Liver (tissue), 9 donors: ENCODE results near the gene CELF1. TPM values are rescaled to one million over a fixed set of nuclear protein-coding genes. Genes with fewer than 3 reads are reported as not detected.

Experiments used
- DNase-seq: peaks from one replicate; pipeline ENCODE4 v3.0.0-alpha.2; 2017; ENCODE audit warnings: low spot score
- H3K27ac ChIP-seq, 2 donors: one replicate each; pipeline ENCODE4 v1.7.0; 2013; ENCODE audit warnings: inconsistent platforms in 2 of 2, low read length in 2 of 2, control low read depth in 1 of 2, low read depth in 1 of 2, mild to moderate bottlenecking in 1 of 2
- H3K27me3 ChIP-seq, 4 donors: one replicate each; pipeline versions ENCODE4 v1.6.1 to v1.7.0; 2013; ENCODE audit warnings: low read length in 3 of 4, inconsistent platforms in 1 of 4, mild to moderate bottlenecking in 1 of 4, moderate library complexity in 1 of 4; ENCODE audit not compliant: control insufficient read depth in 4 of 4, insufficient read depth in 4 of 4
- H3K36me3 ChIP-seq, 4 donors: one replicate each; pipeline versions ENCODE4 v1.6.1 to v1.7.0; 2013; ENCODE audit warnings: low read length in 3 of 4, mild to moderate bottlenecking in 3 of 4, low read depth in 1 of 4, moderate library complexity in 1 of 4; ENCODE audit not compliant: control insufficient read depth in 4 of 4, insufficient read depth in 3 of 4
- H3K4me1 ChIP-seq, 4 donors: one replicate each; pipeline versions ENCODE4 v1.6.1 to v1.7.0; 2013; ENCODE audit warnings: low read length in 3 of 4, mild to moderate bottlenecking in 3 of 4, moderate library complexity in 1 of 4; ENCODE audit not compliant: control insufficient read depth in 4 of 4, insufficient read depth in 4 of 4
- H3K4me3 ChIP-seq, 3 donors: one replicate each; pipeline versions ENCODE4 v1.6.1 to v1.7.0; 2013; ENCODE audit warnings: low read length in 3 of 3, control low read depth in 1 of 3, low read depth in 1 of 3, mild to moderate bottlenecking in 1 of 3
- H3K9ac ChIP-seq, 2 donors: one replicate each; pipeline ENCODE4 v1.7.0; 2013; ENCODE audit warnings: low read length in 2 of 2, mild to moderate bottlenecking in 2 of 2, moderate library complexity in 2 of 2, control low read depth in 1 of 2, low read depth in 1 of 2
- H3K9me3 ChIP-seq, 4 donors: one replicate each; pipeline versions ENCODE4 v1.6.1 to v1.7.0; 2013; ENCODE audit warnings: low read length in 3 of 4; ENCODE audit not compliant: control insufficient read depth in 4 of 4
- EGR1 ChIP-seq, 2 donors: IDR thresholded peaks; 2 replicates each; pipeline ENCODE4 v1.6.1; 2016 to 2018; ENCODE audit warnings: antibody characterized with exemption in 2 of 2, low read depth in 2 of 2
- FOXA1 ChIP-seq: IDR thresholded peaks from 2 replicates; pipeline ENCODE4 v1.6.1; 2016; ENCODE audit warnings: antibody characterized with exemption
- FOXA2 ChIP-seq: IDR thresholded peaks from 2 replicates; pipeline ENCODE4 v1.6.1; 2016; ENCODE audit warnings: antibody characterized with exemption
- GABPA ChIP-seq, 2 donors: IDR thresholded peaks in 1 of 2; conservative IDR thresholded peaks in 1 of 2; 2 replicates each; pipeline ENCODE4 v1.6.1; 2016; ENCODE audit warnings: antibody characterized with exemption in 2 of 2, mild to moderate bottlenecking in 1 of 2, moderate library complexity in 1 of 2
- HNF4A ChIP-seq, 2 donors: conservative IDR thresholded peaks; 2 replicates each; pipeline ENCODE4 v1.6.1; 2016; ENCODE audit warnings: antibody characterized with exemption in 2 of 2, mild to moderate bottlenecking in 2 of 2
- HNF4G ChIP-seq: IDR thresholded peaks from 2 replicates; pipeline ENCODE4 v1.6.1; 2016; ENCODE audit warnings: antibody characterized with exemption
- JUND ChIP-seq, 2 donors: IDR thresholded peaks; 2 replicates each; pipeline ENCODE4 v1.6.1; 2016; ENCODE audit warnings: antibody characterized with exemption in 2 of 2
- NR2F2 ChIP-seq: IDR thresholded peaks from 2 replicates; pipeline ENCODE4 v1.6.1; 2016; ENCODE audit warnings: antibody characterized with exemption
- RAD21 ChIP-seq, 2 donors: IDR thresholded peaks; 2 replicates each; pipeline ENCODE4 v1.6.1; 2016; ENCODE audit warnings: antibody characterized with exemption in 2 of 2, mild to moderate bottlenecking in 2 of 2
- REST ChIP-seq: IDR thresholded peaks from 2 replicates; pipeline ENCODE4 v1.6.1; 2016; ENCODE audit warnings: antibody characterized with exemption, mild to moderate bottlenecking
- RXRA ChIP-seq, 2 donors: IDR thresholded peaks; 2 replicates each; pipeline ENCODE4 v1.6.1; 2017 to 2018; ENCODE audit warnings: antibody characterized with exemption in 2 of 2, mild to moderate bottlenecking in 1 of 2
- SP1 ChIP-seq: IDR thresholded peaks from 2 replicates; pipeline ENCODE4 v1.6.1; 2018; ENCODE audit warnings: antibody characterized with exemption, mild to moderate bottlenecking
- TAF1 ChIP-seq: conservative IDR thresholded peaks from 2 replicates; pipeline ENCODE4 v1.6.1; 2016; ENCODE audit warnings: antibody characterized with exemption, mild to moderate bottlenecking
- YY1 ChIP-seq: IDR thresholded peaks from 2 replicates; pipeline ENCODE4 v1.6.1; 2016; ENCODE audit warnings: antibody characterized with exemption, mild to moderate bottlenecking
- WGBS: extraction: QIAGEN DNeasy Blood & Tissue Kit; methylation state at CpG from one replicate; pipeline ENCODE4 v1.1.7; 2013; 5-methylcytosine and 5-hydroxymethylcytosine counted together
- polyA plus RNA-seq, 2 donors: library from polyadenylated mRNA; stranded (reverse) in 1 of 2; unstranded in 1 of 2; fragments of 200-250 nt in 1 of 2; fragments of >200 nt in 1 of 2; fragmentation: Nextera tagmentation in 1 of 2; extraction: Ambion mirVana in 1 of 2; gene quantifications; one replicate each; pipeline versions ENCODE4 v1.2.1 to v1.2.3, GENCODE V29; 2013 to 2015
- total RNA-seq, 2 donors: library from RNA; depleted of rRNA; stranded (reverse); fragments of >200 nt; gene quantifications; one replicate each; pipeline ENCODE4 v1.2.3, GENCODE V29; 2014
- TF ChIP-seq, protein P1 (sequence below): IDR thresholded peaks from 2 replicates; pipeline ENCODE4 v1.6.1; 2016; ENCODE audit warnings: antibody characterized with exemption
- TF ChIP-seq, protein P2 (sequence below): IDR thresholded peaks from 2 replicates; pipeline ENCODE4 v1.6.1; 2016; ENCODE audit warnings: antibody characterized with exemption
- TF ChIP-seq, protein P3 (sequence below): IDR thresholded peaks from 2 replicates; pipeline ENCODE4 v1.6.1; 2016; ENCODE audit warnings: antibody characterized with exemption
- TF ChIP-seq, protein P4 (sequence below): fragments of 150-350 bp; IDR thresholded peaks from 2 replicates; pipeline ENCODE4 v1.5.1; 2017; ENCODE audit warnings: improper control_type of control experiment, low read depth, low read length; ENCODE audit not compliant: missing input control
- donor health status: healthy.
- donor health status: healthy.
- donor health status: healthy.
- donor health status: healthy.
- donor health status: healthy.

The CELF1 gene
- total and polyA plus RNA-seq, 4 donors, result 23.5 to 139 (median 60.3) TPM

GRCh38 chr11:47498584-47499152 lies 54.3 kb downstream of the CELF1 start:
- H3K27ac ChIP-seq, result peak overlapping the region; percentile 69 to 77
- peaks cover 0 to 5% (median 3%) of the 10 kb centered on the region in 4 donors for H3K36me3 ChIP-seq
- 24% methylated on average over 4 of the region's 4 CpGs for WGBS
- peak; percentile 85 for TF ChIP-seq SP1
- TF ChIP-seq, protein P1, sequence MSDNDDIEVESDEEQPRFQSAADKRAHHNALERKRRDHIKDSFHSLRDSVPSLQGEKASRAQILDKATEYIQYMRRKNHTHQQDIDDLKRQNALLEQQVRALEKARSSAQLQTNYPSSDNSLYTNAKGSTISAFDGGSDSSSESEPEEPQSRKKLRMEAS, result peak; percentile 61
- peak; percentile 82 for TF ChIP-seq FOXA2
- TF ChIP-seq NR2F2, result peak; percentile 49
- peak; percentile 36 for TF ChIP-seq TAF1
- TF ChIP-seq HNF4A (conservative IDR thresholded peaks at IDR 0.05), result peak; percentile 95 to 98
- TF ChIP-seq FOXA1, result peak; percentile 40
- peak; percentile 80 for TF ChIP-seq HNF4G
- peak; percentile 83 for TF ChIP-seq YY1
- TF ChIP-seq, protein P2, sequence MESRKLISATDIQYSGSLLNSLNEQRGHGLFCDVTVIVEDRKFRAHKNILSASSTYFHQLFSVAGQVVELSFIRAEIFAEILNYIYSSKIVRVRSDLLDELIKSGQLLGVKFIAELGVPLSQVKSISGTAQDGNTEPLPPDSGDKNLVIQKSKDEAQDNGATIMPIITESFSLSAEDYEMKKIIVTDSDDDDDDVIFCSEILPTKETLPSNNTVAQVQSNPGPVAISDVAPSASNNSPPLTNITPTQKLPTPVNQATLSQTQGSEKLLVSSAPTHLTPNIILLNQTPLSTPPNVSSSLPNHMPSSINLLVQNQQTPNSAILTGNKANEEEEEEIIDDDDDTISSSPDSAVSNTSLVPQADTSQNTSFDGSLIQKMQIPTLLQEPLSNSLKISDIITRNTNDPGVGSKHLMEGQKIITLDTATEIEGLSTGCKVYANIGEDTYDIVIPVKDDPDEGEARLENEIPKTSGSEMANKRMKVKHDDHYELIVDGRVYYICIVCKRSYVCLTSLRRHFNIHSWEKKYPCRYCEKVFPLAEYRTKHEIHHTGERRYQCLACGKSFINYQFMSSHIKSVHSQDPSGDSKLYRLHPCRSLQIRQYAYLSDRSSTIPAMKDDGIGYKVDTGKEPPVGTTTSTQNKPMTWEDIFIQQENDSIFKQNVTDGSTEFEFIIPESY, result peak; percentile 90
- TF ChIP-seq RXRA (IDR thresholded peaks at IDR 0.05), result peak; percentile 75 to 90
- TF ChIP-seq, protein P3, sequence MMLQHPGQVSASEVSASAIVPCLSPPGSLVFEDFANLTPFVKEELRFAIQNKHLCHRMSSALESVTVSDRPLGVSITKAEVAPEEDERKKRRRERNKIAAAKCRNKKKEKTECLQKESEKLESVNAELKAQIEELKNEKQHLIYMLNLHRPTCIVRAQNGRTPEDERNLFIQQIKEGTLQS, result peak; percentile 40
- peak; percentile 39 to 75 for TF ChIP-seq JUND (IDR thresholded peaks at IDR 0.05)
- TF ChIP-seq GABPA (IDR thresholded peaks at IDR 0.05 in 1 of 2, conservative IDR thresholded peaks at IDR 0.05 in 1 of 2), result no peak
- TF ChIP-seq REST, result peak; percentile 83
- TF ChIP-seq, protein P4, sequence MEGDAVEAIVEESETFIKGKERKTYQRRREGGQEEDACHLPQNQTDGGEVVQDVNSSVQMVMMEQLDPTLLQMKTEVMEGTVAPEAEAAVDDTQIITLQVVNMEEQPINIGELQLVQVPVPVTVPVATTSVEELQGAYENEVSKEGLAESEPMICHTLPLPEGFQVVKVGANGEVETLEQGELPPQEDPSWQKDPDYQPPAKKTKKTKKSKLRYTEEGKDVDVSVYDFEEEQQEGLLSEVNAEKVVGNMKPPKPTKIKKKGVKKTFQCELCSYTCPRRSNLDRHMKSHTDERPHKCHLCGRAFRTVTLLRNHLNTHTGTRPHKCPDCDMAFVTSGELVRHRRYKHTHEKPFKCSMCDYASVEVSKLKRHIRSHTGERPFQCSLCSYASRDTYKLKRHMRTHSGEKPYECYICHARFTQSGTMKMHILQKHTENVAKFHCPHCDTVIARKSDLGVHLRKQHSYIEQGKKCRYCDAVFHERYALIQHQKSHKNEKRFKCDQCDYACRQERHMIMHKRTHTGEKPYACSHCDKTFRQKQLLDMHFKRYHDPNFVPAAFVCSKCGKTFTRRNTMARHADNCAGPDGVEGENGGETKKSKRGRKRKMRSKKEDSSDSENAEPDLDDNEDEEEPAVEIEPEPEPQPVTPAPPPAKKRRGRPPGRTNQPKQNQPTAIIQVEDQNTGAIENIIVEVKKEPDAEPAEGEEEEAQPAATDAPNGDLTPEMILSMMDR, result no peak
- peak; percentile 58 to 65 for TF ChIP-seq RAD21 (IDR thresholded peaks at IDR 0.05)
- peak; percentile 61 to 89 for TF ChIP-seq EGR1 (IDR thresholded peaks at IDR 0.05; ENCODE audit: low read depth in 2 of 2)
- H3K27me3 ChIP-seq, result no peaks in the 10 kb centered on the region
- H3K9me3 ChIP-seq, result no peaks in the 10 kb centered on the region
- DNase-seq, result no peak
- peak overlapping the region in 1 of 2 donors; percentile 94 for H3K9ac ChIP-seq
- peak overlapping the region; percentile 6 to 51 (median 37) for H3K4me3 ChIP-seq
- H3K4me1 ChIP-seq, result peaks cover 11 to 74% (median 69%) of the 10 kb centered on the region in 4 donors
